Astrocyte (in vitro differentiated cells and primary cell): ENCODE measurements around the gene MEAF6.

Experiments used
- CTCF ChIP-seq: IDR thresholded peaks from 2 replicates; pipeline ENCODE4 v1.5.1; 2011; ENCODE audit warnings: low read depth, mild to moderate bottlenecking, inconsistent platforms, low read length, moderate library complexity; ENCODE audit not compliant: insufficient read depth
- EZH2 ChIP-seq: IDR thresholded peaks from 2 replicates; pipeline ENCODE4 v1.6.1; 2012; ENCODE audit warnings: mild to moderate bottlenecking, low read length, inconsistent platforms; ENCODE audit not compliant: insufficient read depth

- TF ChIP-seq CTCF (no peak), EZH2 (no peak)
Measured at GRCh38 chr1:37480581-37481288, 33.8 kb downstream of the MEAF6 start.
